HG03432 (cell line): ENCODE data around the gene NFAM1.
A peak's percentile ranks its signal among the peaks of the same experiment; 100 is the strongest.

Experiments
- ATAC-seq: cut with Tn5 transposase; IDR thresholded peaks from one replicate; pipeline ENCODE4 v1.9.1; 2021; ENCODE audit warnings: mild to moderate bottlenecking, moderate library complexity; ENCODE audit not compliant: unreplicated experiment

NFAM1 gene

DNA sequence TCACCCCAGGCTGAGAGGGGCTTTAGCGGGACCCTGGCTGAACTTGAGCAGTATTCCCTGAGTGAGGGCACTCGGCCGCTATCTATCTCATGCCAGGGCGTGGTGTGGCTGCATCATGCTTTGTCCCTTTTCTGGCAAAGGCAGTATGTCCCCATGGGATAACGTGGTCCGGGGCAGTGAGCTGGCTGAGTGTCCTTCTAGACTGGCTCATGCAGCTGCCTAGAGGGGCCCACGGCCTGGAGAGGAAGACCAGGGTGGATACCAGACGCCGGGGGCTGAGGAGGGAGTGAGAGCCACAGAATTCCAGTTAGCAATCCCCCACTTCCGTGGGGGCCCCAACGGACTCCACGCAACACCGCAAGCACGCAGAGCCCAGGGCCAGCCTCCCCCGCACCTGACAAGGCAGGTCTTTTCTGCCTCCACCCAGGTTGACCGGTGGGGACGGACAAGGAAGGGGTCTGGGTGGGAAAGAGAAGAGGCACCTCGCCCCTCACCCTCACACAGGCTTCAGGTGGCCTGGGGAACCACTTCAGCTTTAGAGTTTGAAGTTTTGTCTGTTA lies 15.5 kb downstream of the NFAM1 start:
- no peak for ATAC-seq

DNA sequence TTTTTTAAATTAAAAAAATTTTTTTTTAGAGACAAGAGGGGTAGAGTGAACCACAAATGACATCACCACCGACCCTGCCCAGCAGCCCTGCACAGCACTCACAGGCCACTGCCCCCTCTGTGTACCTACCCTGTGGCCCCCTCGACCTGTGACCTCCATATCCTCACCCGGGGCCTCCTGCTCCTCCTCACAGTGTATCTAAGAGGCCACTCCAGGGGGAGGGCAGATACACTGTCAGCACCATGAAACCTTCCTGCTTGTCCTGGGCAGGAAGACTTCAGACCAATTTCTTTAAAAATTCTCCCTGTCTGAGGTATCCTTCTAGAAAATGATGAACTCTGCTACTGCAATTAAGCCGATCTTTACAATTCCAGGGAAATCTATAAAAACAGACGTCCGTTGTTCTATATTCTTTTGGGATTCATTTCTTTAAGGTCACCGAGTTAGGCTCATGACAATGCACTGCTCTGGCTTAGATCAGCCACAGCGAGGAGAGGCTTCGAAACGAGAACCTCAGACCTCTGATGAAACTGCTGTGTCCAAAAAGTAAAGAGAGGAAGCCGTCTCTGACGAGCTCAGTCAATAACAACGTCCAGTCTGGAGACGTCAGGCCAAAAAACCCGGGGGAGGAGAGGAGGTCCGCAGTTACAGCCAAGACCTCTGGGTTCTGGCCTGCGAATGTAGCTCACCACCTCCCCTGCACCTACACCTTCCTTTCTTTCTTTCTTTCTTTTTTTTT lies 17.5 kb downstream of the NFAM1 start:
- no peak for ATAC-seq

DNA sequence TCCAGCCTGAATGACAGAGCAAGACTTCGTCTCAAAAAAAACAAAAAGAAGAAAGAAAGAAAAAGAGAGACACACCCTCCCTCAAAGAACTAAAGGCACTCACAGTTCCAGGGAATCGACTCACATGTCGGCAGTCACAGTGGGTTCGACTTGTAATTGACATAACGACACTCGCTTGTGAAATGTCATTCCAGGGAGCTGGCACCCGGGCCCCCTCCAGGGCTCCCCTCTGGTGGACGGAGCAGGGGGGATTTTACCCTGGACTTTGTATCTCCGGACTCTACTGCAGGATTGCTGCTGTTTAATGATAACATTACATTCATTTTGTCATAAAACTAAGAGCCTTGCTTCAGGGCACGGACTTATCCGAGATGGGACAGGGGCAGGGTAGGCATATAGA lies 18.2 kb downstream of the NFAM1 start:
- no peak for ATAC-seq

DNA sequence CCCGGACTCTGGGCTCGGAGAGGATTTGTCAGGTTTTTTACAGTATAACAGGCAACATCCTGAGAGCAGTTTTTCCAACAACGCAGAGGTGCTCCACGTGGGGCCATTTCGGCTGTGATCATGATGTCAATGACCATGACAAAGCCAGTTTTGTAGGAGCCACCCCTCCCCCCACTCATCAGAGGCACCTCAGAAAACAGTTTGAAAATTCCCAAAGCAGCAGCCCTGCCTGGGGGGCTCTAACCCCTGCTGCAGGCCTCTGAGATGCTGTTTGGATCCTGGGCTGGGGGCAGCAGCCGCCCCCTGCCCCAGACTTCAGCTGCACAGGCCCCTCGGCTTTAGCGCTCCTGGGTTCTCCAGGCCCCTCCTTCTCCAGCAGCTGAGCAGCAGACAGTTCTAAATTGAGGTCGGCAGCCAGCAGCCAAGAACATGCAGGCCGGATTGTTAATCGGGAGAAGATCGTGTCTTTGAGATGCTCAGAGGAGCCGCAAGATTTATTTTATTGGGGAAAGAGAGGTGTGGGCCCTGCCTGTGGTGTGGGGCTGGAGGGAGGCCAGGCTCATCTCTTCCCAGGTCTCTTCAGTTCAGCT lies 19.4 kb downstream of the NFAM1 start:
- ATAC-seq, result no peak

DNA sequence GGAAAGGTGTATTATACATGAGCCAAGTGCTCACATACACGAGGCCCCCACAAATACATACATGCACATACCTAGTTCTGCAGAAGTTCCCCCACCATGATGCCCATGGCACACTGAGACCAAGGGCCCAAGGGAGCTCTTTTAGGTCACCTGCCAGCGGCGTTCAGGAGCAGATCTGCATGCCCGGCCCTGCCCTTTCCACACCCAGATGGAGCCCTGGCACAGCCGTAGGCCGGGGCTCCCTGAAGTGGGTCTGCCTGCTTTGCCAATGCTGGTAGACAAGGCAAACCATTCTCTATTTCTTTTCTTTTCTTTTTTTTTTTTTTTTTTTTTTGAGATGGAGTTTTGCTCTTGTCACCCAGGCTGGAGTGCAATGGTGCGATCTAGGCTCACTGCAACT lies 21.5 kb downstream of the NFAM1 start:
- ATAC-seq, result no peak

DNA sequence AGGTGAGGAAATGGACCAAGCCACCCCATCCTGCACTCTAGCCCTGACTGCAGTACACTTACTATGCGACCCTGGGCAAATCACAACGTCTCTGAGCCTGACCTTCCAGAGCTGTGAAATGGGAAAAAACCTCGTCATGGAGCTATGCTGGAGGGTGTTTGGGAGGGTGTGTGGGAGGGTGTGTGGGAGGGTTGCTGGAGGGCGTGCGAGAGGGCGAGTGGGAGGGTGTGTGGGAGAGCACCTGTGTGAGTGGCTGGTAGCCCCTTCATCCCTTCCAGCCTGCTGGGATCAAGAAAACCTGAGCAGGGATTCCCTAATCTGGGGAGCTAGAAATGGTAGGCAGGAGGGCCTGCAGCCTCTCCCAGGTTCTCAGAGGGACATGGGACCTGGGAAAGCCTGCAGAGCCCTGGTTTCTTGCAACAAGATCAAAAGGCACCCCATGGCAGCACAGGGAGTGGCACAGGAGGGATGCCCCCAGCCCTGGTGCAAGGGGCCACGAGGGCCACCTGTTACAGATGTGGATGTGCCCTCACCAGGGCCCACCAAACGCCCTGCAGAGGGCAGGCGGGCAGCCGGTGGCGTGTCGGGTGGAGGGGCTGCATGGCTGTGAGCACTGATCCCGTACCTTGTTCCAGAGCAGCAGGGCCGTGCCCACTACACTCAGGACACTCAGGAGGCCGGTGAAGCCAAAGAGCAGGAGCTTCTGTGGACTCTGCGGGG lies 23.2 kb downstream of the NFAM1 start:
- ATAC-seq, result no peak

DNA sequence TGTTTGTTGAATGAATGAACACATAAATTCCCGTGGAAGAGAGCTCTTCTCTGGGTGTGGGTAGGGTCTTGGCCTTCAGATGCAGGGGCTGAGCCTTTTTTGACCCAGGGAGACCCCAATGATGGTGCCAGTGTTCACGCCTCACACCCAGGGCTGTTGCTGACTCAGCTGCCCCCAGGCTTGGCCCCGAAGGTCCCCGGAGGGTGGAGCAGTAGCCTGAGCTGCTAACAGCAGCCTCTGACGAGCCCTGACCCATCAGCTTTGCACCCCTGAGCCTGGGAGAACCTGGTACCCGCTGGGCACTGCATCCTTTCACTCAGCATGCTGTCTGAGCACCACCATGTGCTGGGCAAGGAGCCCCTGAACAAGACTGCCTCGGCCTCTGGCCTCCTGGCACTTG lies 23.9 kb downstream of the NFAM1 start:
- ATAC-seq, result no peak

DNA sequence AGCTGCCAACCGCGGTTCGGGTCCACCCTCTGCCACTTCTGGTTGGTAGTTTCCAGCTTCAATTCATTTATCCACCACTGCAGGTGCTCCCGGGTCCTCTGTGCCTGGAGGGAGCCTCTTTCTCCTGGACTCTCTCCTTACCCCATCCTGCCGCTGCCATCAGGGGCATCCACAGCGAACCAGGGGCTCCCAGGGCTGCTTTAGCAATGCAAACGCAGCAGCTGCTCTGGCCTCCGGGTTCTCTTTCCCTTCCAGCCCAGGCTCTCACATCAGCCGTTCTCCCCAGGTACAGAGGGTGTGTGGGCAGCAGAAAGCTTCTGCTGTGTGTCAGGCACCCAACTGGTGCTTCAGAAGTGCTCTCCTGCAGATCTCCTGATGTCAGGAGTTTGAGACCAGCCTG lies 27.9 kb downstream of the NFAM1 start:
- no peak for ATAC-seq

DNA sequence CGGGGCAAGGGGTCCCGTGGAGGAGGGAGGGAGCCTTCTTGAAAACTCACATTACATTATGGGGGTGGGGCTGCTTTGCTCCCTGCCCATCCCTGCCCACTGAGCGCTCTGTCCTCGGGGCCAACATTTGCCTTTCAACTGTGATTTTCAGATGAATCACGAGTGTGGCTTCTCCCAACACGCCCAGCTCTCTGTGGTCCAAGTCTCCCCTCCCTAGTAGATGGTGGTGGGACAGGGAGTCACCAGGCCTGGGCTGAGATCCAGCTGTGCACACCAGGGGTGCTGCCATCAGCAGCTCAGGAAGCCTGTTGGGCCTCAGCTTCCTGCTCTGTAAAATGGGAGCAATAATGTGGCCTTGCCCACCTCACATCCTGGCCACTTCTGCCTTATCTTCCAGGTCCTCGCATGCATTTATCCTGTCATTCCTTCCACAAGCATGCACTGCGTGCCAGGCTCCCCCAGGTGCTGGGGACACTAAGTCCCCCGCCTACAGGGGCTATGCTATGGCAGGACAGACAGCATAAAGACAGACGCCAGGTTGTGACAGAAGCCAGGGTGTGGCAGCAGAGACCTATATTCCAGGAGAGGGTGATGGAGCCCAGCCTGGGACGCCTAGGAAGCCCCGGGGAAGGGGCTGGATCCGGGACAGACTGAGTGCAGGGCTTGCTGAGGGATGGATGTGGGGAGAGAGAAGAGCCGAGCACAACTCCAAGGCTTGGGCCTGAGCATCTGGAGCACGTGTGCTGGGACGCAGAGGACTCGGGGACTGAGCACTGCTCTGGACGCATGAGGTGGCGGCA lies 30.5 kb downstream of the NFAM1 start:
- ATAC-seq, result no peak

DNA sequence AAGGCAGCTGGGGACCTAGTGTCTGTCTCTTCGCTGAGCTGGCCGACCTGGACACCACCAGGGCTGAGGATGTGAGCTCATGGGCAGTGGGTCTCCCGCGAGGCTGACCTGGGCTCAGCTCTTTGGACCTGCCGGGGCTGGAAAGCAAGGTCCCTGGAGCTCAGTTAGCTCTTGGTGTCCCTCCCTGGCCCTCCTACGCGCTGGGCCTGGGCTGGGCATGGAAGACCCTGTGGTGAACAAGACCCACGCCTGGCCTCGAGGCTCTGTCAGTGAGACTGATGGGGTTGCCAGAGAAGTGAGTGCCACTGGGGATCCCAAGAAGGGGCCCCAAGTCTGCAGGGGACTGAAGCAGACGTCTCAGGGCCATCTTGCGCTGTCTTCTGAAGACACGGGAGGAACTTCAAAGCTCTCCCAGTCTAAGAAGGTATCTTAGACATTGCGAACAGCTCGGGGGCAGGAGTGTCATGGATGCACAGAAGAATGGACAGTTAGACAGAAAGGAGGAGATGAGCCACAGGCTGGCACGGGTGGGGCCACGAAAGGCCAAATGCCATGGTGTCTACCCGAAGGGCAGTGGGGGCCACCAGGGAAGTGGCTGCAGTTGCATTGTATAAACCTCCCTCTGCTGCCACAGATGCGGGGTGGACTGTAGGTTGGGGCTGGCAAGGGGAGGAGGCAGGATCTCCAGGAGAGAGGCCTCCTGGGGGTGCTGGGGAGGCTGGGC lies 31.2 kb downstream of the NFAM1 start:
- no peak for ATAC-seq

DNA sequence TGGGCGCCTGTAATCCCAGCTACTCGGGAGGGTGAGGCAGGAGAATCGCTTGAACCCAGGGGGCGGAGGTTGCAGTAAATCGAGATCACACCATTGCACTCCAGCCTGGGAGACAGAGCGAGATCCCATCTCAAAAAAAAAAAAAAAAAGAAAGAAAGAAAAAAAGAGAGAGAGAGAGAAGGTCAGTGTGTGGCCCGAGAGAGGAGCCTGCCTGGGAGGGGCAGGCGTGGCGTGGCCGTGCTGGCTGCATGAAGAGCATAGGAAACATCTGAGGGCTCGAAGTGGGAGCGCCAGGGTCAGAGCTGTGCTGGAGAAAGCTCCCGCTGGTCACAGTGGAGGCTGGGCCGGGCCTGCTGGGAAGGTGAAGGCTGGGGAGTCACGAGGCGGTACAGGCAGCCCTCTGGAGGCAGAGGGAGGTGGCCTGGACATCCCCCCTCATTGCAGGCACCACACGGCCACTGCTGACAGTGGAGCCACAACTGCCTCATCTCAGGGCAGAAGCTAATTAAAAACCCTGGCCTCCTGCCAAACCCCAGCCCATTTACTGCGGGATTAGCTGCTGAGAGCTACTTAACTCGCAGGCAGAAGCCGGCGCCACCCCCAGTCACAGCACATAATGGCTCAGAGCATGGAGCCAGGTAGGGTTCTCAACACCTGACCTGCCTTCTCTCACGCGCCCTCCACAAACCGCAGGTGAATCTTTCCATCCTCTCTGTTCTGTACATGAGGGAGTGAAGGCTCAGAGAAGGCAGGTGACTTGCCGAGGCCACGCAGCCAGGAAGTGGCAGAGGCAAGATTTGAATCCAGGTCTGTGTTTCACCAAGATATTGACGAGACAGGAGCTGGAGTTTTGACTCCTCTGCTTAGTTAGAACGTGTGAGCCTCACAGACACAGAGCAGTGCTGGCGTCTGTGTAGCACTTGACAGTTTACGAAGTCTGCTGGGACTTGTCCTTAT lies 32.6 kb downstream of the NFAM1 start:
- ATAC-seq, result no peak

DNA sequence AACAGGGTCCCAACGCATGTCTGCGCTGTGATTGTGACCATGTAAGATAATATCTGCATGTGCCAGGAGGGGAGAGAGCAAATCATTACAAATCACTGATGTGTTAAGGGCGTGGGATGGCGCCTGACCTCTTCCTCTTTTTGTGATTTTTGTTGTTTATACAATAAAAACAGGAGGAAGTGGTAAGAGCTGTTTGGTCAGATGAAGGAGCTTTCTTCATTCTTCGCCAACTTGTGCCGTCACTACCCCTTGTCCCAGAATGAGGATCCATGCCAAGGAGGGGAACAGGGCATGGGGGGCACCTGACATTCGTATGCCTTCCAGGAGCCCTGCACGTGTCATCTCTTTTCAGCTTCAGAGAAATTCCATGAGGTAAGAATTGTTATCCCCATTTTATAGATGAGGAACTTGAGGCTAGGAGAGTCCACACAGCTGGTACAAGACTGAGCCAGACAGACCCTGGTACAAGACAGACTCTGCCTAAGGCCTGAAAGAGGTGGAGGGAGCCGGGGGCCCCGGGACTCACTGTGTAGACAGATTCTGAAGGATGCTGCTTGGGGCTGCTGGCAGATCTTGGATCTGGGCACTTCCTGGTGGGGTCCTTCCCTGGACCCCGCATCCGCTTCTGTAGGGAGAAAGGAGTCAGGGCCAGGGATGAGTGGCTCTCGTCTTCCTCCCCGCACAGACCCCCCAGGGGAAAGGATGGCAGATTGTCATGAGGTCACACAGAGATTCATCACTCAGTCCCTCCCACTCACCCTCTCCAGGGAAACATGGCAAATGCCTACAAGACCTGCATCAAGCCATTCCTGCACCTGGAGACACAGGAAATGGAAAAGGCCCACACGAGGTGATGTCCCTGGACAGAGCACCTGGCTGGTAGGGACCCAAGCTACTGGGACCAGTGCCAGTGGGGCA lies 34.6 kb downstream of the NFAM1 start:
- peak; percentile 62 for ATAC-seq

DNA sequence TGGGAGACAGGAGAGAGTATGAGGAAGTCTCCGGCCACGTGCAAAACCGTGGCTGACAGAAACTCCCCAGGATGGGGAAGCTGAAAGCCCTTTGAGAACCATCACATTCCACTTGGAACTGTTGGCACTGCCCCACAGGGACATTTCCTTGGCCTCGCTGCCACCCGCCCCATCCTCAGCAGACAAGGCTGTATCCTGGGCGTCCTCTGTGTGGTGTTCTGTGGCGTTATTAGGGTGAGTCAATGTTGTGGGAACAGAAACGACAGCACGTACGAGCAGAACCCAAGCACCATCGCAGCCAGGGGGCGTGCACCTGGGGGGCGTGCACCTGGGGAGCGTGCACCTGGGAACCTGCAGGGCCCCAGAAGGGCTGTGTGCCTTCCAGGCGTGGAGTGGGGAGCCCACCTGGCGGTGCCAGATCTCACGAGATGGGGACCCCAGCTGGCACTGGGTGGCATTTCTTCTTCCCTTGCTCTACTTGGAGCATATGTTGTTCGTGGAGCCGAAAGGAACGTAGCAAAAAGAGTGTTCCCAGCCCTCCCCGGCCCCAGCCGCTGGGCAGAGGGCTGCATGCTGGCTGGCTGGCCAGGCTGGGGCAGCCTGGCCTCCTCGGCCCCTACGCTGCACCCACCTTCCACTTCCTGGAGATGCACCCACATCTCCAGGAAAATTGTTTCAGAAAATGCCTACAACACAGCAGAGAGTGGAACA lies 35.4 kb downstream of the NFAM1 start:
- ATAC-seq, result peak; percentile 37

DNA sequence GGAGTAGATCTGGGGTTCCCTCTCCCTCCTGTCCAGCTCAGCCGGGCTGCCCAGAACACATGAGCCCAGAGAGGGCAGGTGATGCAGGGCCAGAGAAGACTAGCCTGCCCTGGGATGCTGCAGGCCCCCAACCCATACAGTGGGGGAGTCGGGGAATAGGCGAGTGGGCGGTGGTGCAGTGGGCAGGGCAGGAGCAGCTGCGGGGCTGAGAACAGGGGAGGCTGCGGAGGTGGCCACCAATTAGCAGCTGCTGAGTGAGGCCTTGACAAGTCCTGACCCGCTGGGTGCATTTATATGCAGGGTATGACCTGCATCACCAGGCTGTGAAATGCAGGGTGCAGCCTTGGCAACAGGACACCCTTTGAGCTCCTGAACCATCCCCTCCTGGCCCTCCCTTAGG lies 43.1 kb downstream of the NFAM1 start:
- no peak for ATAC-seq

DNA sequence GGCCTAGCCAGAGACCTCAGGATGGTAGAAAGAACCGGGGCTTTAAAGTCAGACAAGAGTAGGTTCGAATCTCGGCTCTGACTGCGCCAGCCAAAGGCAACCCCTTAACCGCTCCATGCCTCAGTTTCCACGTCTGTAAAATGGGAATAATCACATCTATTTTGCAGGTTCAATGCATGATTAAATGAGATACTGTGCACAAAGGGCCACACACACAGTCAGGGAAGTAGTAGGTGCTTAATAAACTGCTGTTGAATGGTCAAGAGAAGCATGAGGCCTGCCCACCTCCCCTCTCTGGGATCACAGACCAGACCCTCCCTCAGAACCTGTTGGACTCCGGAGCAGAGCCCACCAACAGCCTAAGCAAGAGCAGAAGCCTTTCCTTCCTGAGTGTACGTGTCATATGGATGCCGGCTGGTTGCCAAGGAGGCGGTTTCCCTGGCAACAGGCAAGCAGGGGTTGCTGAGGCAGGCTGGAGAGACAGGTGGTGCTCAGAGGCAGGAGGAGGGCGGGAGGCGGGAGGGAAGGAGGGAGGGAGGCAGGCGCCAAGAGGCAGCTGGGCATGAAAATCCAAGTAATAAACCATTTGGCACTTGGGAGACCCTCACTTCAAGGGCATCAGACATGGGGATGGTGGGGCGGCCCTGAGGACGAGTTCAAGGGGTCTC lies 43.9 kb downstream of the NFAM1 start:
- no peak for ATAC-seq

DNA sequence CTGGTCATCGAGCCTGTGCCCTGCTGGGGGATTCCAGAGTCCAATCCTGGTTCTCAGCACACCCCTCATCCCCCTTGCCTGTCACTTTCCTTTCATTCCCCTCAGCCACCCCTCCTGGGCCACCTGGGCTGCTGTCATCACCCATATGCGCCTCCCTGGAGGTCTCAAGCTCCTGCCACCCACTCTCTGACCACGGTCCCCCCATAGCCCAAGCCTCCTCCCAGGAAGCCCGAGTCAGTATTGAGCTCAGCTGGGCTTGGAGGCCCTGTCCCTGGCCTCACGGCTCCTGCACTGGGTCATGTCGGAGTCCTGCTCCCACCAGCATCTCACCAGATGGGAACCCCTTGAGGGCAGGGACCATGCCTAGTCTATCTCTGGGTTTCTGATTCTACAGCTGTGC lies 44.6 kb downstream of the NFAM1 start:
- ATAC-seq, result no peak

DNA sequence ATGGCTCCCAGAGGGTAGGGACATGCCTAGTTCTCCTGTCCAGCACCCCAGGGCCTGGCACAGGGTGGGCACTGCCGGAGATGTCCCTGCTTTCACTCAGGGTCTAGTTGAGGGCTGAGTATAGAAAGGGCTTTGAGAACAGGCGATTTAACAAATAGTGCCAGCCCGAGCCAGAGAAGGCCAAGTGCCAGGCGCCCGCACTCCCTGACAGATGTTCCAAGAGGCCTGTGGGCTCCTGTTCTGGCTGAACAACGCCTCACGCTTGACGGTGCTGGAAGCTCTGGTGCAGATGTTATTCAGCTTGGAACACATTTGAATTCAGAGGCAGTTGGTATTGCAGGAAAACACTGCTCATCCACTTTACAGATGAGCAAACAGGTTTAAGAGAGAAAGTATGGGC lies 46.5 kb downstream of the NFAM1 start:
- ATAC-seq, result no peak
